Gastrocnemius medialis (tissue), 4 donors: ENCODE measurements around the gene MYH9.
"Not testable (repeated sequence)": the region's sequence is repeated elsewhere in the genome, so short reads cannot be mapped to it uniquely, and the experiment has no call there.

ENCODE experiments used
- POLR2A ChIP-seq, 2 donors: fragments of 450-650 bp; IDR thresholded peaks; one replicate each; pipeline ENCODE4 v1.6.1; 2017; ENCODE audit warnings: antibody characterized with exemption in 2 of 2, mild to moderate bottlenecking in 2 of 2, moderate library complexity in 2 of 2
- TF ChIP-seq, protein P1 (sequence below), 5 experiments: fragments of 450-650 bp in 3 of 5; fragments of 200-600 bp in 2 of 5; sonication (generic) in 2 of 5; IDR thresholded peaks in 4 of 5; conservative IDR thresholded peaks in 1 of 5; 1 replicate in 4 of 5; 2 replicates in 1 of 5; pipeline ENCODE4 v1.5.1; 2016 to 2019; ENCODE audit warnings: antibody characterized with exemption in 5 of 5, mild to moderate bottlenecking in 3 of 5, moderate library complexity in 3 of 5

- TF ChIP-seq, protein P1, sequence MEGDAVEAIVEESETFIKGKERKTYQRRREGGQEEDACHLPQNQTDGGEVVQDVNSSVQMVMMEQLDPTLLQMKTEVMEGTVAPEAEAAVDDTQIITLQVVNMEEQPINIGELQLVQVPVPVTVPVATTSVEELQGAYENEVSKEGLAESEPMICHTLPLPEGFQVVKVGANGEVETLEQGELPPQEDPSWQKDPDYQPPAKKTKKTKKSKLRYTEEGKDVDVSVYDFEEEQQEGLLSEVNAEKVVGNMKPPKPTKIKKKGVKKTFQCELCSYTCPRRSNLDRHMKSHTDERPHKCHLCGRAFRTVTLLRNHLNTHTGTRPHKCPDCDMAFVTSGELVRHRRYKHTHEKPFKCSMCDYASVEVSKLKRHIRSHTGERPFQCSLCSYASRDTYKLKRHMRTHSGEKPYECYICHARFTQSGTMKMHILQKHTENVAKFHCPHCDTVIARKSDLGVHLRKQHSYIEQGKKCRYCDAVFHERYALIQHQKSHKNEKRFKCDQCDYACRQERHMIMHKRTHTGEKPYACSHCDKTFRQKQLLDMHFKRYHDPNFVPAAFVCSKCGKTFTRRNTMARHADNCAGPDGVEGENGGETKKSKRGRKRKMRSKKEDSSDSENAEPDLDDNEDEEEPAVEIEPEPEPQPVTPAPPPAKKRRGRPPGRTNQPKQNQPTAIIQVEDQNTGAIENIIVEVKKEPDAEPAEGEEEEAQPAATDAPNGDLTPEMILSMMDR (IDR thresholded peaks at IDR 0.05 in 4 of 5, conservative IDR thresholded peaks at IDR 0.05 in 1 of 5) = not testable (repeated sequence)
- TF ChIP-seq POLR2A (IDR thresholded peaks at IDR 0.05) = not testable (repeated sequence)
These were observed 123.7 kb downstream of the MYH9 start for GRCh38 chr22:36263886-36264664.
